ENCODE results near the gene TMUB1. TPM values are rescaled to one million over a fixed set of nuclear protein-coding genes. Genes with fewer than 3 reads are reported as not detected.

TMUB1 gene
- total and polyA plus RNA-seq, 2 donors (not counting 1 experiment from before 2014, with no cell fraction given), result 49.2 to 102 TPM

DNA sequence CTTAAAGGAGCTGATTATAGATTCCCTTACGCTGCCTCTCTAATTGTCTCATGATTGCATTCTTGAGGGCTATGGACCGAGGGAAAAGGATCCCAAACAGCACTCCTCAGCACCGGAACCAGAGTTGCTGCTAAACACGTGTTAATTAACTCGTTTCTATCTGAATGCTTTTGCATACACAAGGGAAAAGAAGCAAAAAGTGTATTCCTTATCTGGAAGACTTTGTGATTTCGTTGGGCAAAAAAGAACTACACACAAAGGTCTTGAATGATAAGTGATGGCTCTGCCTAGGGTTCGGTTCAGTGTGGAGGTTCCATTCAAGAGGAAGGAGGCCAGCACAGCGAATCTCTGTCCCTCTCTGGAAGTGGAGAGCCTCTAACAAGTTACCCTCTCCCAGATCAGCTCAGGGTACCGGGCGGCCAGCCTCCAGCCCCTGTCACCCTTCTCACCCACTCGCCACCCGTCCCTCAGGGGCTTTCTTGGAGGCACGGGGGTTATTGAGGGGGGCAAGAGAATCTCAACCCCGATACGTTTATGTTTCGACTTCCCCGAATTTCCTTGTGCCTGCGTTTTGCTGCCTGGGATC, 24.4 kb downstream of the TMUB1 start:
- Mint-ChIP-seq H3K4me3 (peak overlapping the region; percentile 96), H3K27ac (peak overlapping the region; percentile 94), H3K4me1 (peaks cover 36% of the 10 kb centered on the region), H3K27me3 (no peaks in the 10 kb centered on the region), H3K9me3 (ENCODE audit: insufficient read depth) (no peaks in the 10 kb centered on the region)
- H3K4me3 ChIP-seq (ENCODE audit: control extremely low read depth in 1 of 5, extremely low read depth in 1 of 5, insufficient read depth in 1 of 5, low read depth in 2 of 5, low read length in 4 of 5), result peak overlapping the region; percentile 67 to 90 (median 73)
- ATAC-seq (ENCODE audit: low read depth) (no peak), DNase-seq (no peak)
- H2AFZ ChIP-seq (ENCODE audit: insufficient read depth, low read depth, low read length, poor library complexity, severe bottlenecking), result peak overlapping the region; percentile 98
- peak overlapping the region; percentile 100 for H3K4me2 ChIP-seq (replicated peaks; ENCODE audit: low read depth, low read length, poor library complexity, severe bottlenecking)
- H3K27ac ChIP-seq (ENCODE audit: low read length in 2 of 2), result peak overlapping the region; percentile 79 to 82
- H3K36me3 ChIP-seq (replicated peaks in 1 of 2; ENCODE audit: control extremely low read depth in 1 of 2, control insufficient read depth in 1 of 2, extremely low read depth in 1 of 2, insufficient read depth in 2 of 2, low read length in 1 of 2), result peaks cover 0 to 1% of the 10 kb centered on the region in 2 experiments
- intact Hi-C loops (cut with micrococcal nuclease), result loop anchor here (1.0 to 5.0 kb wide), 7 partner anchors 21 to 1344 kb away; partner anchors contain the start of genes ABCB8, FASTK, REPIN1 and ZNF862
- peaks cover 37% of the 10 kb centered on the region for H3K79me2 ChIP-seq (ENCODE audit: control insufficient read depth, insufficient read depth, low read length)
- peaks cover 32% of the 10 kb centered on the region for H4K20me1 ChIP-seq (ENCODE audit: control insufficient read depth, insufficient read depth, low read length, poor library complexity, severe bottlenecking)
- POLR2A ChIA-PET, result interaction anchor here (0.8 to 1.3 kb wide), 4 partner anchors 13 to 732 kb away, joined by 4 to 7 read pairs (median 6); partner anchors contain the start of gene ABCB8
- no peaks in the 10 kb centered on the region for H3K27me3 ChIP-seq (replicated peaks in 1 of 4; ENCODE audit: control extremely low read depth in 1 of 4, control insufficient read depth in 3 of 4, insufficient read depth in 4 of 4, low read length in 3 of 4)
- H3K9me3 ChIP-seq (ENCODE audit: control extremely low read depth in 1 of 3, control insufficient read depth in 2 of 3, insufficient read depth in 1 of 3, low read length in 2 of 3), result no peaks in the 10 kb centered on the region
- TF ChIP-seq EZH2 (IDR thresholded peaks at IDR 0.05; ENCODE audit: borderline replicate concordance, insufficient read depth, low read depth, low read length, poor library complexity, severe bottlenecking), result no peak
- TF ChIP-seq, protein P1, sequence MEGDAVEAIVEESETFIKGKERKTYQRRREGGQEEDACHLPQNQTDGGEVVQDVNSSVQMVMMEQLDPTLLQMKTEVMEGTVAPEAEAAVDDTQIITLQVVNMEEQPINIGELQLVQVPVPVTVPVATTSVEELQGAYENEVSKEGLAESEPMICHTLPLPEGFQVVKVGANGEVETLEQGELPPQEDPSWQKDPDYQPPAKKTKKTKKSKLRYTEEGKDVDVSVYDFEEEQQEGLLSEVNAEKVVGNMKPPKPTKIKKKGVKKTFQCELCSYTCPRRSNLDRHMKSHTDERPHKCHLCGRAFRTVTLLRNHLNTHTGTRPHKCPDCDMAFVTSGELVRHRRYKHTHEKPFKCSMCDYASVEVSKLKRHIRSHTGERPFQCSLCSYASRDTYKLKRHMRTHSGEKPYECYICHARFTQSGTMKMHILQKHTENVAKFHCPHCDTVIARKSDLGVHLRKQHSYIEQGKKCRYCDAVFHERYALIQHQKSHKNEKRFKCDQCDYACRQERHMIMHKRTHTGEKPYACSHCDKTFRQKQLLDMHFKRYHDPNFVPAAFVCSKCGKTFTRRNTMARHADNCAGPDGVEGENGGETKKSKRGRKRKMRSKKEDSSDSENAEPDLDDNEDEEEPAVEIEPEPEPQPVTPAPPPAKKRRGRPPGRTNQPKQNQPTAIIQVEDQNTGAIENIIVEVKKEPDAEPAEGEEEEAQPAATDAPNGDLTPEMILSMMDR (IDR thresholded peaks at IDR 0.05), result no peak
- 2% methylated on average over 5 of the region's 18 CpGs for WGBS (ENCODE audit: insufficient coverage)
- peaks cover 23 to 40% of the 10 kb centered on the region in 2 donors for H3K4me1 ChIP-seq (ENCODE audit: control insufficient read depth in 2 of 2, insufficient read depth in 2 of 2, low read length in 2 of 2)
- H3K9ac ChIP-seq (ENCODE audit: low read length), result peak overlapping the region; percentile 89
- CTCF ChIA-PET, result interaction anchor here (0.6 to 1.3 kb wide), 3 partner anchors 22 to 1452 kb away, joined by 3 to 6 read pairs (median 3); partner anchors contain the start of gene FASTK

All from B cell (primary cell).